ENCODE data around the gene PTPN14. TPM values are rescaled to one million over a fixed set of nuclear protein-coding genes. Genes with fewer than 3 reads are reported as not detected.
"Not testable (repeated sequence)": the region's sequence is repeated elsewhere in the genome, so short reads cannot be mapped to it uniquely, and the experiment has no call there.

PTPN14 gene
- total and polyA plus RNA-seq, 5 donors: 4.7 to 35.1 (median 17.7) TPM

DNA sequence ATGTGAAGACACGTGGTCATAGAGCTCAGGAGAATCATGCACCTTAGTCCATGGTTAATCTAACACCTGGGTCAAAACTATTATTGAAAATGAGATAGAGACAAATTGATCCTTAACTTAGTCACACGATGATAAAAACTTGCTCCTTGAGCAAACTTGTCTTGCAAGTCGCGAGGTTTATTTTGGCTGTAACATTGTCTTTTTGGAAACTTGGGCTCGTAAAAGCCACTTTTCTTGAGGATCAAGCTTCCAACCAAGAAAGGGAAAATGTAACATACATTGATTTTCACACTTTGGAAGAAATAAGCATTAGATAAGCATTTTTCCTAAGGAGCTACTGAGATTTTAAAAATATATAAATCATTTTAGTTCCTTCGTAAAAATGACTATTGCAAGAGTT lies 31.7 kb upstream of the PTPN14 start:
- Histone ChIP-seq H3K9me3 (ENCODE audit: control insufficient read depth, low read length) (no peaks in the 10 kb centered on the region), H3K27me3 (ENCODE audit: control insufficient read depth, insufficient read depth) (no peaks in the 10 kb centered on the region), H3K4me3 (ENCODE audit: low read length) (no peak overlapping the region), H3K4me1 (ENCODE audit: control insufficient read depth, insufficient read depth, low read length) (peaks cover 1% of the 10 kb centered on the region), H3K27ac (ENCODE audit: low read length) (no peak overlapping the region)
- DNase-seq: no peak
- no peak for ATAC-seq
- WGBS: 74% methylated on average over 6 of the region's 6 CpGs
- intact Hi-C loops (cut with DNase I): loop anchor here in 2 of 4 donors (10.0 kb wide), 2 partner anchors 248 to 368 kb away; no protein-coding TSS in a partner anchor

DNA sequence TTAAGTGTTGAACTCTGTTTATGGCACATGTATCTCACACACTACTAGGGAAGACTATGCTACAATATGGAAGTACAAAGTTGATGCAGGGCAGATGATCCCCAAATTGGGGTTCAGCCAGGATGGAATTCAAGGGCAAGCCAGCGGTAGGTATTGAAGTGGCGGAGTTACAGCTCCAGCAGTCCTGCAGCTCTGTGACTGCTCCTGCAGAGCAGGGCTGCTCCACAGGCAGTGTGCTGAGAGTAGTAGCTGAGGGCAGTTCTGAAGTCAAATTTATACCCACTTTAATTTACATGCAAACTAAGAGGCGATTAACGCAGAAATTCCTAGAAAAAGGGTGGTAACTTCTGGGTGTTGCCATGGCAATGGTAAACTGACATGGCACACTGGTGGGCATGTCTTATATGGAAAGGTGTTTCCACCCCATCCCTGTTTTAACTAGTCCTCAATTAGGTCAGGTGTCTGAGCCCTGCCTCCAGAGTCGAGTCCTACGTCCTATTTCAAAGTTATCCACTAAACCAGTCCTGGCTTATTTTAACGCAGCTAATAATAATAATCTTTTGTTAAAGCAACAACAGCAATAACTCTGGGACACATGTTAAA lies 31.0 kb upstream of the PTPN14 start:
- no peak overlapping the region for H3K27ac ChIP-seq (ENCODE audit: low read length)
- WGBS: 76% methylated on average over 7 of the region's 7 CpGs
- no peak overlapping the region for H3K4me3 ChIP-seq (ENCODE audit: low read length)
- intact Hi-C loops (cut with DNase I): loop anchor here in 2 of 4 donors (10.0 kb wide), 2 partner anchors 248 to 368 kb away; no protein-coding TSS in a partner anchor
- no peaks in the 10 kb centered on the region for H3K27me3 ChIP-seq (ENCODE audit: control insufficient read depth, insufficient read depth)
- peaks cover 1% of the 10 kb centered on the region for H3K4me1 ChIP-seq (ENCODE audit: control insufficient read depth, insufficient read depth, low read length)
- DNase-seq (no peak), ATAC-seq (no peak)
- H3K9me3 ChIP-seq (ENCODE audit: control insufficient read depth, low read length): no peaks in the 10 kb centered on the region

GRCh38 chr1:214581785-214582184 lies 30.4 kb upstream of the PTPN14 start:
- Histone ChIP-seq H3K27me3 (ENCODE audit: control insufficient read depth, insufficient read depth) (no peaks in the 10 kb centered on the region), H3K4me1 (ENCODE audit: control insufficient read depth, insufficient read depth, low read length) (peaks cover 1% of the 10 kb centered on the region), H3K27ac (ENCODE audit: low read length) (no peak overlapping the region), H3K4me3 (ENCODE audit: low read length) (no peak overlapping the region), H3K9me3 (ENCODE audit: control insufficient read depth, low read length) (peaks cover 1% of the 10 kb centered on the region)
- intact Hi-C loops (cut with DNase I): loop anchor here in 2 of 4 donors (10.0 kb wide), 2 partner anchors 247 to 367 kb away; no protein-coding TSS in a partner anchor
- DNase-seq: no peak
- ATAC-seq: peak in 1 of 2 donors; percentile 64
- WGBS: 39% methylated on average over 2 of the region's 2 CpGs

- peaks cover 1% of the 10 kb centered on the region for H3K9me3 ChIP-seq (ENCODE audit: control insufficient read depth, low read length)
- peaks cover 1% of the 10 kb centered on the region for H3K4me1 ChIP-seq (ENCODE audit: control insufficient read depth, insufficient read depth, low read length)
- H3K27ac ChIP-seq (ENCODE audit: low read length): no peak overlapping the region
- no peak for ATAC-seq
- no peak for DNase-seq
- no peak overlapping the region for H3K4me3 ChIP-seq (ENCODE audit: low read length)
- no peaks in the 10 kb centered on the region for H3K27me3 ChIP-seq (ENCODE audit: control insufficient read depth, insufficient read depth)
- intact Hi-C loops (cut with DNase I): no loop called here
Observed at GRCh38 chr1:214579183-214579582, 27.8 kb upstream of the PTPN14 start.

- ATAC-seq; intact Hi-C loops (cut with DNase I); DNase-seq; H3K27ac ChIP-seq (ENCODE audit: low read length); H3K27me3 ChIP-seq (ENCODE audit: control insufficient read depth, insufficient read depth); H3K4me3 ChIP-seq (ENCODE audit: low read length); H3K4me1 ChIP-seq (ENCODE audit: control insufficient read depth, insufficient read depth, low read length); H3K9me3 ChIP-seq (ENCODE audit: control insufficient read depth, low read length): not testable (repeated sequence)
- WGBS: 86% methylated on average over 3 of the region's 3 CpGs
Observed at GRCh38 chr1:214576120-214576519, 24.7 kb upstream of the PTPN14 start.

DNA sequence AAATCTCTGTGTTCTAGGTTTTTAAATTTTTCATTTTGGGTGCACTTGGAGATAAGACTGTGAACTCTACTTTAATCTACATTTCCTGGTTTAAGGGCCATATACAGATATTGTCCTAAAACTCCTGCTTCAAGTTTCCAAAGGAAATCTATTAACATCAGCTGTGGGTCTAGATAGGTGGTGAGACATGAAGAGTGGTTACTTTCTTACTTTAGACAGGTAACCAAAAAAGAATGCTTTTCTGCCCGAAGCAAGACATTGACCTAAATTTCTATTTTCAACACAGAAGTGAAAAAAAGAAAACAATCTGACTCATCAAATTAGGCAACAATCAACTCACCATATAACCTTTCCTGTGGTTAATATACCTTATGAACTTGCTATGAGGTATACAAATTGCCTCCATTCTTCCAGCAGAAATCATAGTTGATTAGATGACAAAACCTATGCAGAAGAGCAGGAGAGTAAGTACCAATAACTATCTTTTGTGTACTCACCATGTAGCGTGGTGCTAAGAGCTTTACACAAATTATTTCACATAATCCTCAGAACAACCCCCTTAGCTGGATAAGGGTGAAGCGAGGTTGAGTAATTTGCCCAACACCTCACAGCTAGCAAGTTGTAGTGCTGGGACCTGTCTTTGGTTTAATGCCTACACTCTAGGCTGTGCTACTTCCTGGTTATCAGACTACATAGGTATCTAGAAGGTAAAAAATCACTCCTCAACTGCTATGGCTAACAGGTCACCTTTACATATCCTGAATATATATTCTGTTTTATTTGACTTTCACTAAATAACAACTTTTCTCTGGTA lies 23.4 kb upstream of the PTPN14 start:
- 91% methylated on average over 3 of the region's 3 CpGs for WGBS

DNA sequence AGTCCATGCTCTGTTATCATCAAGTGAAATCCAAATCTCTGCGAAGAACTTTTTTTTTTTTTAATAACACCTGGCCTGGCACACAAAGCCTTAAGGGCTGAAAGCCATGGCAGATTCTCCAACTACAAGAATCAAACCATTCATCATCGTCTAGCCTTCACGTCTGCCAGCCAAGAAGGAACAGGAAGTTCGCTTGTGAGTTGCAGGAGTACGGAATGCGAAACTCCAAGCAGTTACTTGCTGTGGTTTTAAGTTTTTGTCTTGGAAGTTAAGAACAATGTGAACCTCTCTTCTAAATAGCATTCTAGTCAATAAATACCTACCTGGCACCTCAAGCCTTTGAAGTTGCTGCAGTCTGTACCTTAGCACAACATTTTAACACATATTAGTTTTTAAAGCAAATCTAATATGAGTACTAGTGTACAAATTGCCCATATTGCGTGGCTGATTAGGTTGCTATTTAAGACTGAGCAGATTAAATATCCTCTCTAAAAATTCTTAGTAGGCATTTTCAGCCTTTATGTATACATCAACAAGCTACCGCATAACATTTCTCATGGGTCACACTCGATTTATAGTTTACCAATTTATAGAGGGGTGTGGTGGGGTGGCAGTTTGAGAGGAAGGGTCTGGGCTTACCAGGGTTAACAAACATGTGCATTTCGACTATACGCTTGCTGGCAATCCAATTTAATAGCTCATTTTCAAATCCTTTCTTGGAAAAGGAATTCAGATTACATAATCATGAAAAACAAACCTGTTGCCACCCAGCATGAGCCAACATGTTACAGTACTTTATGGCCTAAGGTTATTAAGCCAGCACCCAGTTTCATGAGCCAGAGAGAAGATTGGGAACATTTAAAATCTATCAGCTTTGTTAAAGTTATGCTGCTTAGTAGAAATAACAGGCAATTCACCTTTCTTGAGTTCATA lies 22.2 kb upstream of the PTPN14 start:
- WGBS: 76% methylated on average over 11 of the region's 11 CpGs
- intact Hi-C loops (cut with DNase I): no loop called here
- peaks cover 2% of the 10 kb centered on the region for H3K4me1 ChIP-seq (ENCODE audit: control insufficient read depth, insufficient read depth, low read length)
- DNase-seq: no peak
- no peak for ATAC-seq
- H3K4me3 ChIP-seq (ENCODE audit: low read length): no peak overlapping the region
- H3K27ac ChIP-seq (ENCODE audit: low read length): no peak overlapping the region
- H3K27me3 ChIP-seq (ENCODE audit: control insufficient read depth, insufficient read depth): no peaks in the 10 kb centered on the region
- H3K9me3 ChIP-seq (ENCODE audit: control insufficient read depth, low read length): peaks cover 1% of the 10 kb centered on the region

More for the DNA sequence above, 23.4 kb upstream of the PTPN14 start:
- Histone ChIP-seq H3K4me1 (ENCODE audit: control insufficient read depth, insufficient read depth, low read length) (no peaks in the 10 kb centered on the region), H3K27me3 (ENCODE audit: control insufficient read depth, insufficient read depth) (no peaks in the 10 kb centered on the region), H3K27ac (ENCODE audit: low read length) (no peak overlapping the region), H3K4me3 (ENCODE audit: low read length) (no peak overlapping the region), H3K9me3 (ENCODE audit: control insufficient read depth, low read length) (peaks cover 1% of the 10 kb centered on the region)
- no peak for DNase-seq
- ATAC-seq: no peak
- intact Hi-C loops (cut with DNase I): no loop called here

GRCh38 chr1:214571281-214571680 lies 19.9 kb upstream of the PTPN14 start:
- no peaks in the 10 kb centered on the region for H3K9me3 ChIP-seq (ENCODE audit: control insufficient read depth, low read length)
- H3K4me3 ChIP-seq (ENCODE audit: low read length): no peak overlapping the region
- intact Hi-C loops (cut with DNase I): no loop called here
- DNase-seq (no peak), ATAC-seq (no peak)
- H3K4me1 ChIP-seq (ENCODE audit: control insufficient read depth, insufficient read depth, low read length): peaks cover 2% of the 10 kb centered on the region
- H3K27ac ChIP-seq (ENCODE audit: low read length): no peak overlapping the region
- no peaks in the 10 kb centered on the region for H3K27me3 ChIP-seq (ENCODE audit: control insufficient read depth, insufficient read depth)

DNA sequence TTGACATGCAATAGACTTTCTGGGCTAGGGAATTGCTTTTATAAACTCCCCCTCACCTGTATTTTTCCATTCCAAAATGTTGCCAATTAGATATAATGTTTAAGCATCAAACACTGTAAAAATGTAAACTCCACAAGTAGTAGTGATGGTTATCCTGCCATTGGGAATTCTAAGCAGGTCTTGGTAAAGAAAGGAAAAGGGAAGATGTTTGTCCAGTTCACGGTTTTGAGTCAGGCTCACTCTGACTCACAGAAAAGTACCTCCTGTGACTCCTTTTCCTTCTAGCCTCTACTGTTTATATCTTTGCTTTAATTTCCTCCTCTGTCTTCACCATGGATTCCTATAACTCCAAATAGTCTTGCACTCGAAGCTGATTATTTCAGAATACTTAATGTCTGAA lies 19.0 kb upstream of the PTPN14 start:
- 53% methylated on average over 2 of the region's 2 CpGs for WGBS
- no peaks in the 10 kb centered on the region for H3K9me3 ChIP-seq (ENCODE audit: control insufficient read depth, low read length)
- ATAC-seq (no peak), DNase-seq (no peak)
- H3K4me3 ChIP-seq (ENCODE audit: low read length): no peak overlapping the region
- peaks cover 2% of the 10 kb centered on the region for H3K4me1 ChIP-seq (ENCODE audit: control insufficient read depth, insufficient read depth, low read length)
- no peak overlapping the region for H3K27ac ChIP-seq (ENCODE audit: low read length)
- intact Hi-C loops (cut with DNase I): no loop called here
- no peaks in the 10 kb centered on the region for H3K27me3 ChIP-seq (ENCODE audit: control insufficient read depth, insufficient read depth)

- peaks cover 2% of the 10 kb centered on the region for H3K4me1 ChIP-seq (ENCODE audit: control insufficient read depth, insufficient read depth, low read length)
- H3K9me3 ChIP-seq (ENCODE audit: control insufficient read depth, low read length): no peaks in the 10 kb centered on the region
- no peaks in the 10 kb centered on the region for H3K27me3 ChIP-seq (ENCODE audit: control insufficient read depth, insufficient read depth)
- 78% methylated on average over 2 of the region's 2 CpGs for WGBS
- intact Hi-C loops (cut with DNase I): no loop called here
- no peak overlapping the region for H3K4me3 ChIP-seq (ENCODE audit: low read length)
- no peak for ATAC-seq
- DNase-seq: no peak
- H3K27ac ChIP-seq (ENCODE audit: low read length): no peak overlapping the region
Observed at GRCh38 chr1:214569357-214570004, 18.1 kb upstream of the PTPN14 start.
